Fibroblast of lung (primary cell): ENCODE results near the gene CPSF7. TPM values are rescaled to one million over a fixed set of nuclear protein-coding genes. Genes with fewer than 3 reads are reported as not detected.

Experiments used
- DNase-seq, 2 donors: peaks; one replicate each; pipeline versions ENCODE4 v3.0.0 to v3.0.0-alpha.2; 2010; ENCODE audit warnings: low read depth in 2 of 2
- H2AFZ ChIP-seq: 2 replicates; pipeline ENCODE4 v1.5.1; 2012; ENCODE audit warnings: low read length, control low read depth, inconsistent platforms
- H3K27ac ChIP-seq: 2 replicates; pipeline ENCODE4 v1.5.1; 2011; ENCODE audit warnings: low read length, control low read depth; ENCODE audit not compliant: insufficient read depth
- H3K27me3 ChIP-seq: 2 replicates; pipeline ENCODE4 v1.5.1; 2011; ENCODE audit warnings: mild to moderate bottlenecking, low read length; ENCODE audit not compliant: control insufficient read depth, insufficient read depth
- H3K36me3 ChIP-seq: 2 replicates; pipeline ENCODE4 v1.5.1; 2011; ENCODE audit warnings: low read length; ENCODE audit not compliant: control insufficient read depth, insufficient read depth
- H3K4me1 ChIP-seq: 2 replicates; pipeline ENCODE4 v1.5.1; 2011; ENCODE audit warnings: low read length; ENCODE audit not compliant: control insufficient read depth, insufficient read depth; ENCODE audit errors: extremely low read depth
- H3K4me2 ChIP-seq: 2 replicates; pipeline ENCODE4 v1.5.1; 2011; ENCODE audit warnings: low read length, control low read depth; ENCODE audit not compliant: insufficient read depth; ENCODE audit errors: extremely low read depth
- H3K4me3 ChIP-seq, 4 experiments: fragments of 200-600 bp in 1 of 4; sonication (generic) in 1 of 4; replicated peaks in 1 of 4; 2 replicates each; pipeline ENCODE4 v1.5.1; 2011 to 2016; ENCODE audit warnings: low read length in 4 of 4, low read depth in 3 of 4, mild to moderate bottlenecking in 3 of 4, control low read depth in 2 of 4, inconsistent platforms in 1 of 4, mixed read lengths in 1 of 4; ENCODE audit not compliant: insufficient read depth in 1 of 4; ENCODE audit errors: control extremely low read depth in 1 of 4
- H3K79me2 ChIP-seq: 2 replicates; pipeline ENCODE4 v1.5.1; 2012; ENCODE audit warnings: mild to moderate bottlenecking, low read length, inconsistent platforms; ENCODE audit not compliant: control insufficient read depth, insufficient read depth
- H3K9ac ChIP-seq: 2 replicates; pipeline ENCODE4 v1.5.1; 2011; ENCODE audit warnings: mild to moderate bottlenecking, low read length, control low read depth; ENCODE audit not compliant: insufficient read depth
- H3K9me3 ChIP-seq: 2 replicates; pipeline ENCODE4 v1.5.1; 2012; ENCODE audit warnings: low read depth, low read length; ENCODE audit not compliant: control insufficient read depth, insufficient read depth
- H4K20me1 ChIP-seq: 2 replicates; pipeline ENCODE4 v1.5.1; 2011; ENCODE audit warnings: low read length; ENCODE audit not compliant: control insufficient read depth, insufficient read depth; ENCODE audit errors: extremely low read depth
- CTCF ChIP-seq, 2 donors: IDR thresholded peaks in 1 of 2; conservative IDR thresholded peaks in 1 of 2; 1 replicate in 1 of 2; 2 replicates in 1 of 2; pipeline ENCODE4 v1.5.1; 2011 to 2012; ENCODE audit warnings: low read length in 2 of 2, control low read depth in 1 of 2, inconsistent platforms in 1 of 2, low read depth in 1 of 2, mild to moderate bottlenecking in 1 of 2
- EZH2 ChIP-seq: IDR thresholded peaks from 2 replicates; pipeline ENCODE4 v1.5.1; 2012; ENCODE audit warnings: low read length, control low read depth, mild to moderate bottlenecking; ENCODE audit errors: missing control alignments
- polyA plus RNA-seq, 2 donors: library from polyadenylated mRNA; depleted of rRNA in 1 of 2; stranded (reverse) in 1 of 2; unstranded in 1 of 2; fragments of >200 nt; gene quantifications; 2 replicates each; pipeline ENCODE4 v1.2.1, GENCODE V29; 2011 to 2012; ENCODE audit warnings: missing spikeins in 1 of 2
- total RNA-seq: library from RNA; depleted of rRNA; stranded (reverse); fragments of >200 nt; gene quantifications from 2 replicates; pipeline ENCODE4 v1.2.1, GENCODE V29; 2014

CPSF7 gene
- total and polyA plus RNA-seq, 2 donors (not counting 1 experiment from before 2014, with no cell fraction given), result 18.0 to 38.1 TPM

- Histone ChIP-seq H3K27ac (no peak overlapping the region), H3K79me2 (peaks cover 26% of the 10 kb centered on the region), H4K20me1 (no peaks in the 10 kb centered on the region), H3K36me3 (peaks cover 15% of the 10 kb centered on the region), H3K9me3 (no peaks in the 10 kb centered on the region), H3K4me1 (peaks cover 15% of the 10 kb centered on the region), H3K9ac (no peak overlapping the region), H2AFZ (no peak overlapping the region), H3K4me3 (no peak overlapping the region), H3K27me3 (no peaks in the 10 kb centered on the region), H3K4me2 (no peak overlapping the region)
- no peak for DNase-seq
- no peak for TF ChIP-seq CTCF (conservative IDR thresholded peaks at IDR 0.05 in 1 of 2, IDR thresholded peaks at IDR 0.05 in 1 of 2; ENCODE audit: low read depth in 1 of 2, low read length in 2 of 2)
Measured at GRCh38 chr11:61364012-61364675, 65.6 kb downstream of the CPSF7 start.

GRCh38 chr11:61362542-61362875 is 67.3 kb downstream of the CPSF7 start:
- Histone ChIP-seq H3K79me2 (peaks cover 26% of the 10 kb centered on the region), H3K4me2 (peak overlapping the region; percentile 93), H3K27me3 (no peaks in the 10 kb centered on the region), H4K20me1 (no peaks in the 10 kb centered on the region), H3K36me3 (peaks cover 10% of the 10 kb centered on the region), H2AFZ (peak overlapping the region; percentile 82), H3K9ac (peak overlapping the region; percentile 94), H3K4me1 (peaks cover 10% of the 10 kb centered on the region), H3K9me3 (no peaks in the 10 kb centered on the region), H3K27ac (peak overlapping the region; percentile 99), H3K4me3 (peak overlapping the region; percentile 84 to 99 (median 98))
- peak; percentile 61 to 73 for DNase-seq
- TF ChIP-seq EZH2, result no peak
- TF ChIP-seq CTCF (conservative IDR thresholded peaks at IDR 0.05 in 1 of 2, IDR thresholded peaks at IDR 0.05 in 1 of 2; ENCODE audit: low read depth in 1 of 2, low read length in 2 of 2), result no peak

GRCh38 chr11:61361741-61362541 is 67.8 kb downstream of the CPSF7 start, which contains the start of the genes CYB561A3 and TMEM138:
Gene CYB561A3, minus strand, starts transcription at chr11:61361882. Its CDS starts 5,169 bp downstream, at chr11:61356713.
Gene TMEM138, plus strand, starts transcription at chr11:61362374. Its CDS starts 2,017 bp downstream, at chr11:61364391.
- H4K20me1 ChIP-seq, result no peaks in the 10 kb centered on the region
- peaks cover 10% of the 10 kb centered on the region for H3K4me1 ChIP-seq
- H3K79me2 ChIP-seq, result peaks cover 26% of the 10 kb centered on the region
- no peaks in the 10 kb centered on the region for H3K9me3 ChIP-seq
- H3K9ac ChIP-seq, result peak within 1 kb of the TSS; percentile 94
- DNase-seq, result peak; percentile 93 to 95
- peak within 1 kb of the TSS; percentile 84 to 99 (median 98) for H3K4me3 ChIP-seq
- peak within 1 kb of the TSS; percentile 93 for H3K4me2 ChIP-seq
- H3K36me3 ChIP-seq, result peaks cover 10% of the 10 kb centered on the region
- TF ChIP-seq CTCF (conservative IDR thresholded peaks at IDR 0.05 in 1 of 2, IDR thresholded peaks at IDR 0.05 in 1 of 2; ENCODE audit: low read depth in 1 of 2, low read length in 2 of 2) (no peak), EZH2 (no peak)
- no peaks in the 10 kb centered on the region for H3K27me3 ChIP-seq
- H2AFZ ChIP-seq, result peak within 1 kb of the TSS; percentile 98
- H3K27ac ChIP-seq, result peak within 1 kb of the TSS; percentile 99
